Fibroblast of pulmonary artery (primary cell): ENCODE results near the gene ATP6V0D1.
A peak's percentile ranks its signal among the peaks of the same experiment; 100 is the strongest.

Source experiments
- DNase-seq: peaks from one replicate; pipeline ENCODE4 v3.0.0-alpha.2; 2010; ENCODE audit warnings: low read depth
- H3K4me3 ChIP-seq: replicated peaks from 2 replicates; pipeline ENCODE4 v1.5.1; 2011; ENCODE audit warnings: low read depth, mild to moderate bottlenecking, control low read depth, low read length, moderate library complexity
- CTCF ChIP-seq: IDR thresholded peaks from 2 replicates; pipeline ENCODE4 v1.5.1; 2011; ENCODE audit warnings: mild to moderate bottlenecking, control low read depth, low read length, inconsistent platforms; ENCODE audit errors: missing control alignments

ATP6V0D1 gene

GRCh38 chr16:67428146-67428731, 52.7 kb downstream of the ATP6V0D1 start:
- no peak overlapping the region for H3K4me3 ChIP-seq
- DNase-seq, result peak; percentile 72
- peak; percentile 97 for TF ChIP-seq CTCF

- no peak for TF ChIP-seq CTCF
- no peak for DNase-seq
- H3K4me3 ChIP-seq, result no peak overlapping the region
Observed at GRCh38 chr16:67426950-67427349, 54.0 kb downstream of the ATP6V0D1 start.

- no peak for TF ChIP-seq CTCF
- no peak for DNase-seq
- H3K4me3 ChIP-seq, result no peak overlapping the region
Observed at GRCh38 chr16:67426022-67426421, 54.9 kb downstream of the ATP6V0D1 start.

DNA sequence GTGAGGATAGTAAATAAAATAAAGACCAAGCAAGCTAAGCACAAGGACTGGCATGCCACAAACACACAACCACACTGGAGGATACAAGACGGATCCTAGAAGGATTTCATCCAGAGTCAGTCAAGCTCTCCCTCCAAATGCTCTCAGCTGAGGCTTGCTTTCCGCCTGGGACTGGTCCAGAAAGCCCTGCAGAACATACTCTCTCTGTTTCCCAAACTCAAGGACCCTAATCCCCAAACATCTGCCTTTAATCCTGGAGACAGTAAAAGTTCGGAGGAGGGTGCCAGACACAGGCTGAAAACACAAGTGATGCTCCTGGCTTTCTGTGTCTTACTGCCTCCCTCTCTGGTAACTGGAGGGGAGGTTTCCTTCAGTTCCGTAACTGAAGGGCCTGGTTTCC, 55.4 kb downstream of the ATP6V0D1 start:
- no peak overlapping the region for H3K4me3 ChIP-seq

GRCh38 chr16:67425061-67425460, 55.9 kb downstream of the ATP6V0D1 start:
- no peak overlapping the region for H3K4me3 ChIP-seq
- TF ChIP-seq CTCF, result no peak
- no peak for DNase-seq

More for the DNA sequence above, 55.4 kb downstream of the ATP6V0D1 start:
- no peak for TF ChIP-seq CTCF
- no peak for DNase-seq

GRCh38 chr16:67424261-67424615, 56.7 kb downstream of the ATP6V0D1 start:
- no peak for TF ChIP-seq CTCF
- no peak for DNase-seq
- H3K4me3 ChIP-seq, result no peak overlapping the region

DNA sequence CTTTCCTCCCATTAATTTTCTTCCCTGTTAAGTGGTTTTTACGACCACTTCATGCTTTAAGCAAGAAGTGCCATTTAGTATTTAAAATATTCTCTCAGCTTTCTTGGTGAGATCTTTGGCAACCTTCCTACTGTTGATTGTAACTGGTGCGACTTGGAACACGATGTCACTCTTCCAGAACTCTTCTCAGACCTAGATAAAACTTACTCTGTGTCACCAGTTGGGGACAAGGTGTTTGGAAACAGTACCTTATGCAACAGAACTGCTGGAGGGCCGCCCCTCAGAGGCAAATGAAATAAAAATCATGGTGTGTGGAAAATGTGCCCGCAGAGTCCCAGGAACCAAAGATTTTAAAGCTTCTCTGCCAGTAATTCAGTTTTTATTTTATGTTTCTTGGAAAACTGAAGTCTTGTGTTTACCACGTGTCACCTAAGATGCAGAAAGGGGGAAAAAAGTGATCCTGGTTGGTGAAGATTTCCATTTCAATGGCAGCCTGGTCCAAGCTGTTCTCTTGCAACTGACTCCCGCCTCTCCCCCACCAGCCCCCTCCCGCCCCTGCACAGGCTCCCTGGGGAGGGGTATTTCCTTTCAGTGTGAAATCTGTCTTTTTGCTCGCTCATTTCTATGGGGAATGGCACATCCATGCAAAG, 57.2 kb downstream of the ATP6V0D1 start:
- no peak overlapping the region for H3K4me3 ChIP-seq
- TF ChIP-seq CTCF, result no peak
- DNase-seq, result no peak
